WTC11 (cell line): ENCODE data around the gene FOXO3.

ENCODE experiments used
- CREM ChIP-seq: sonication (generic); formaldehyde crosslinking; IDR thresholded peaks from 2 replicates; pipeline ENCODE4 v1.8.1; 2022; ENCODE audit warnings: mild to moderate bottlenecking, missing genetic modification reagents, moderate library complexity
- FOXJ3 ChIP-seq: sonication (generic); formaldehyde crosslinking; IDR thresholded peaks from 2 replicates; pipeline ENCODE4 v1.9.0; 2021; ENCODE audit warnings: missing genetic modification reagents, mild to moderate bottlenecking, borderline replicate concordance
- JUN ChIP-seq: sonication (generic); formaldehyde crosslinking; IDR thresholded peaks from 2 replicates; pipeline ENCODE4 v1.8.0; 2023; ENCODE audit warnings: mild to moderate bottlenecking, missing genetic modification reagents
- NR2C2 ChIP-seq: sonication (generic); formaldehyde crosslinking; IDR thresholded peaks from 2 replicates; pipeline ENCODE4 v1.8.0; 2022; ENCODE audit warnings: mild to moderate bottlenecking, missing genetic modification reagents
- NR3C1 ChIP-seq: sonication (generic); formaldehyde crosslinking; conservative IDR thresholded peaks from 2 replicates; pipeline ENCODE4 v1.8.1; 2023; ENCODE audit warnings: low read depth, mild to moderate bottlenecking, missing genetic modification reagents
- TF ChIP-seq, protein P1 (sequence below): sonication (generic); formaldehyde crosslinking; IDR thresholded peaks from 2 replicates; pipeline ENCODE4 v1.8.0; 2022; ENCODE audit warnings: mild to moderate bottlenecking, missing genetic modification reagents
- TF ChIP-seq, protein P2 (sequence below): sonication (generic); formaldehyde crosslinking; IDR thresholded peaks from 2 replicates; pipeline ENCODE4 v1.8.1; 2023; ENCODE audit warnings: mild to moderate bottlenecking, missing genetic modification reagents
- TF ChIP-seq, protein P3 (sequence below): fragments of 200-600 bp; IDR thresholded peaks from 2 replicates; pipeline ENCODE4 v1.8.0; 2022; ENCODE audit warnings: antibody characterized with exemption

DNA sequence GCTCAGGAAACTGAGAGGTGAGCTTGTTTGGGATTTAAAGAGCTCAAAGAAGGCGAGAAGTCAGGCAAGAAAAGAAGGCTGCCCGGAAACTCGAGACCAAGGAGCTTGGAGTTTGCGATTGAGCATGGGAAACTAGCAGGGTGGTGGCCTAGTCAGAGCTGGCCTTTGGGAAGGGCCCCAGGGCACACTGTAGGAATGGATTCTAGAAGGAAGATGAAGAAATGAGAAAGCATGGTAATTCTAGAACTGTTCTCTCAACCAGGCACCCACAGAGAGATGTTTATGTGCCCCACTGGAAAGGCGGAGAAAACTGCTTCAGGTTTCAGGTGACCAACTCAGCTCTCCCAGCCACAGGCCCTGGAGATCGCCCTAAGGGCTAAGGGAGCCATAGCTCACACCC lies 126.2 kb downstream of the FOXO3 start:
- TF ChIP-seq, protein P1, sequence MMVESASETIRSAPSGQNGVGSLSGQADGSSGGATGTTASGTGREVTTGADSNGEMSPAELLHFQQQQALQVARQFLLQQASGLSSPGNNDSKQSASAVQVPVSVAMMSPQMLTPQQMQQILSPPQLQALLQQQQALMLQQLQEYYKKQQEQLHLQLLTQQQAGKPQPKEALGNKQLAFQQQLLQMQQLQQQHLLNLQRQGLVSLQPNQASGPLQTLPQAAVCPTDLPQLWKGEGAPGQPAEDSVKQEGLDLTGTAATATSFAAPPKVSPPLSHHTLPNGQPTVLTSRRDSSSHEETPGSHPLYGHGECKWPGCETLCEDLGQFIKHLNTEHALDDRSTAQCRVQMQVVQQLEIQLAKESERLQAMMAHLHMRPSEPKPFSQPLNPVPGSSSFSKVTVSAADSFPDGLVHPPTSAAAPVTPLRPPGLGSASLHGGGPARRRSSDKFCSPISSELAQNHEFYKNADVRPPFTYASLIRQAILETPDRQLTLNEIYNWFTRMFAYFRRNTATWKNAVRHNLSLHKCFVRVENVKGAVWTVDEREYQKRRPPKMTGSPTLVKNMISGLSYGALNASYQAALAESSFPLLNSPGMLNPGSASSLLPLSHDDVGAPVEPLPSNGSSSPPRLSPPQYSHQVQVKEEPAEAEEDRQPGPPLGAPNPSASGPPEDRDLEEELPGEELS (CRISPR knock-in tag) = no peak
- no peak for TF ChIP-seq JUN (CRISPR knock-in tag)
- TF ChIP-seq FOXJ3 (CRISPR knock-in tag) = no peak
- TF ChIP-seq, protein P2, sequence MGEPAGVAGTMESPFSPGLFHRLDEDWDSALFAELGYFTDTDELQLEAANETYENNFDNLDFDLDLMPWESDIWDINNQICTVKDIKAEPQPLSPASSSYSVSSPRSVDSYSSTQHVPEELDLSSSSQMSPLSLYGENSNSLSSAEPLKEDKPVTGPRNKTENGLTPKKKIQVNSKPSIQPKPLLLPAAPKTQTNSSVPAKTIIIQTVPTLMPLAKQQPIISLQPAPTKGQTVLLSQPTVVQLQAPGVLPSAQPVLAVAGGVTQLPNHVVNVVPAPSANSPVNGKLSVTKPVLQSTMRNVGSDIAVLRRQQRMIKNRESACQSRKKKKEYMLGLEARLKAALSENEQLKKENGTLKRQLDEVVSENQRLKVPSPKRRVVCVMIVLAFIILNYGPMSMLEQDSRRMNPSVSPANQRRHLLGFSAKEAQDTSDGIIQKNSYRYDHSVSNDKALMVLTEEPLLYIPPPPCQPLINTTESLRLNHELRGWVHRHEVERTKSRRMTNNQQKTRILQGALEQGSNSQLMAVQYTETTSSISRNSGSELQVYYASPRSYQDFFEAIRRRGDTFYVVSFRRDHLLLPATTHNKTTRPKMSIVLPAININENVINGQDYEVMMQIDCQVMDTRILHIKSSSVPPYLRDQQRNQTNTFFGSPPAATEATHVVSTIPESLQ (CRISPR knock-in tag) = no peak
- no peak for TF ChIP-seq CREM (CRISPR knock-in tag)
- no peak for TF ChIP-seq NR2C2 (CRISPR knock-in tag)
- no peak for TF ChIP-seq NR3C1 (CRISPR knock-in tag)
- TF ChIP-seq, protein P3, sequence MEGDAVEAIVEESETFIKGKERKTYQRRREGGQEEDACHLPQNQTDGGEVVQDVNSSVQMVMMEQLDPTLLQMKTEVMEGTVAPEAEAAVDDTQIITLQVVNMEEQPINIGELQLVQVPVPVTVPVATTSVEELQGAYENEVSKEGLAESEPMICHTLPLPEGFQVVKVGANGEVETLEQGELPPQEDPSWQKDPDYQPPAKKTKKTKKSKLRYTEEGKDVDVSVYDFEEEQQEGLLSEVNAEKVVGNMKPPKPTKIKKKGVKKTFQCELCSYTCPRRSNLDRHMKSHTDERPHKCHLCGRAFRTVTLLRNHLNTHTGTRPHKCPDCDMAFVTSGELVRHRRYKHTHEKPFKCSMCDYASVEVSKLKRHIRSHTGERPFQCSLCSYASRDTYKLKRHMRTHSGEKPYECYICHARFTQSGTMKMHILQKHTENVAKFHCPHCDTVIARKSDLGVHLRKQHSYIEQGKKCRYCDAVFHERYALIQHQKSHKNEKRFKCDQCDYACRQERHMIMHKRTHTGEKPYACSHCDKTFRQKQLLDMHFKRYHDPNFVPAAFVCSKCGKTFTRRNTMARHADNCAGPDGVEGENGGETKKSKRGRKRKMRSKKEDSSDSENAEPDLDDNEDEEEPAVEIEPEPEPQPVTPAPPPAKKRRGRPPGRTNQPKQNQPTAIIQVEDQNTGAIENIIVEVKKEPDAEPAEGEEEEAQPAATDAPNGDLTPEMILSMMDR = no peak
